Gastroesophageal sphincter (tissue), 4 donors: ENCODE measurements around the gene TUBB4A. TPM values are rescaled to one million over a fixed set of nuclear protein-coding genes. Genes with fewer than 3 reads are reported as not detected.
"Not testable (repeated sequence)": the region's sequence is repeated elsewhere in the genome, so short reads cannot be mapped to it uniquely, and the experiment has no call there.

Experiments
- ATAC-seq: fragments of 150-250 bp; one replicate; pipeline ENCODE4 v1.9.1; 2016; ENCODE audit warnings: mild to moderate bottlenecking, moderate library complexity
- H3K27ac ChIP-seq, 4 donors: fragments of 200-600 bp; sonication (generic) in 3 of 4; 1 replicate in 3 of 4; 2 replicates in 1 of 4; pipeline ENCODE4 v1.5.1; 2016 to 2019
- H3K27me3 ChIP-seq: fragments of 200-600 bp; sonication (generic); one replicate; pipeline ENCODE4 v1.5.1; 2019
- H3K36me3 ChIP-seq, 2 donors: fragments of 200-600 bp; sonication (generic); one replicate each; pipeline ENCODE4 v1.5.1; 2019; ENCODE audit warnings: control low read depth in 1 of 2
- H3K4me1 ChIP-seq, 3 donors: fragments of 200-600 bp; sonication (generic); 1 replicate in 2 of 3; 2 replicates in 1 of 3; pipeline ENCODE4 v1.5.1; 2016 to 2019; ENCODE audit warnings: control low read depth in 2 of 3
- H3K4me3 ChIP-seq, 2 donors: fragments of 200-600 bp; sonication (generic); one replicate each; pipeline ENCODE4 v1.5.1; 2019; ENCODE audit warnings: mild to moderate bottlenecking in 1 of 2, moderate library complexity in 1 of 2
- H3K9me3 ChIP-seq, 3 donors: fragments of 200-600 bp; sonication (generic); one replicate each; pipeline ENCODE4 v1.5.1; 2017 to 2019; ENCODE audit warnings: control low read depth in 2 of 3
- EP300 ChIP-seq: sonication (generic); formaldehyde crosslinking; IDR thresholded peaks from one replicate; pipeline ENCODE4 v1.6.1; 2017; ENCODE audit warnings: antibody characterized with exemption, mild to moderate bottlenecking
- POLR2A ChIP-seq, 2 donors: fragments of 450-650 bp; IDR thresholded peaks; one replicate each; pipeline ENCODE4 v1.6.1; 2017; ENCODE audit warnings: antibody characterized with exemption in 2 of 2, mild to moderate bottlenecking in 2 of 2, moderate library complexity in 1 of 2
- POLR2AphosphoS5 ChIP-seq: sonication (generic); formaldehyde crosslinking; IDR thresholded peaks from one replicate; pipeline ENCODE4 v1.6.1; 2017; ENCODE audit warnings: antibody characterized with exemption
- WGBS, 2 donors: methylation state at CpG; one replicate each; pipeline ENCODE4 v1.1.5; 2018; ENCODE audit warnings: low coverage in 1 of 2; 5-methylcytosine and 5-hydroxymethylcytosine counted together
- total RNA-seq, 4 donors: library from RNA; depleted of rRNA; stranded (reverse); fragments of >200 nt; gene quantifications; one replicate each; pipeline ENCODE4 v1.1.0, GENCODE V29; 2016
- TF ChIP-seq, protein P1 (sequence below), 4 experiments: fragments of 200-600 bp in 2 of 4; fragments of 450-650 bp in 2 of 4; sonication (generic) in 1 of 4; IDR thresholded peaks; one replicate each; pipeline ENCODE4 v1.5.1; 2017 to 2019; ENCODE audit warnings: antibody characterized with exemption in 4 of 4, mild to moderate bottlenecking in 2 of 4, moderate library complexity in 2 of 4

TUBB4A gene
- total RNA-seq, 4 donors from 2014 or later = 1.2 to 3.2 (median 2.2) TPM

DNA sequence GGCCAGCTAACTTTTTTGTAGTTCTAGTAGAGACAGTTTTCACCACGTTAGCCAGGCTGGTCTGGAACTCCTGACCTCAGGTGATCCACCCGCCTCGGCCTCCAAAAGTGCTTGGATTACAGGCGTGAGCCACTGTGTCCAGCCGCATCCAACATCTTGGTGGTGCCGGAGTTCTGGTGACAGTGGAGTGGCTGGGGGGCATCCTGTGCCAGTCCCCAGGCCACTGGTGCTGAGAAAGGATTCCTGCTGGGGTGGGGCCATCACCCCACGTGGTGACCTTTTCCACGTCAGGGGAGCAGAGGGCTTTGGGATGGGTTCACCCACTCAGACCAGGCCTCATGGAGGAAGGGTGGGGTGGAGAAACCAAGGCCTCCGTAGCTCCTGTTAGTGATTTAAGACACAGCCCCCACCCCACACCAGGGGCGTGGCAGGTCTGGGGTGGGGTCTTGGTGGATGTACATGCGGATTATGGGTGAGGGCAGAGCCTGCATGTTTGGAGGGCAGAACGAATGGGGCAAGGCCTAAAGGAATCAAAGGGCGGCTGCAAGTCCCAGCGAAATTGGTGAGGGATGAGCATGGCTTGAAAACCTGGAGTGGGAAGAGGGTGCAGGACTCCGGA lies 12.9 kb upstream of the TUBB4A start:
- no peak for TF ChIP-seq EP300
- TF ChIP-seq, protein P1, sequence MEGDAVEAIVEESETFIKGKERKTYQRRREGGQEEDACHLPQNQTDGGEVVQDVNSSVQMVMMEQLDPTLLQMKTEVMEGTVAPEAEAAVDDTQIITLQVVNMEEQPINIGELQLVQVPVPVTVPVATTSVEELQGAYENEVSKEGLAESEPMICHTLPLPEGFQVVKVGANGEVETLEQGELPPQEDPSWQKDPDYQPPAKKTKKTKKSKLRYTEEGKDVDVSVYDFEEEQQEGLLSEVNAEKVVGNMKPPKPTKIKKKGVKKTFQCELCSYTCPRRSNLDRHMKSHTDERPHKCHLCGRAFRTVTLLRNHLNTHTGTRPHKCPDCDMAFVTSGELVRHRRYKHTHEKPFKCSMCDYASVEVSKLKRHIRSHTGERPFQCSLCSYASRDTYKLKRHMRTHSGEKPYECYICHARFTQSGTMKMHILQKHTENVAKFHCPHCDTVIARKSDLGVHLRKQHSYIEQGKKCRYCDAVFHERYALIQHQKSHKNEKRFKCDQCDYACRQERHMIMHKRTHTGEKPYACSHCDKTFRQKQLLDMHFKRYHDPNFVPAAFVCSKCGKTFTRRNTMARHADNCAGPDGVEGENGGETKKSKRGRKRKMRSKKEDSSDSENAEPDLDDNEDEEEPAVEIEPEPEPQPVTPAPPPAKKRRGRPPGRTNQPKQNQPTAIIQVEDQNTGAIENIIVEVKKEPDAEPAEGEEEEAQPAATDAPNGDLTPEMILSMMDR (IDR thresholded peaks at IDR 0.05) = no peak
- TF ChIP-seq POLR2A (IDR thresholded peaks at IDR 0.05) = no peak
- no peak for TF ChIP-seq POLR2AphosphoS5
- ATAC-seq = no peak
- Histone ChIP-seq H3K4me3 (no peak overlapping the region), H3K36me3 (no peaks in the 10 kb centered on the region), H3K9me3 (no peaks in the 10 kb centered on the region), H3K27me3 (peaks cover 11% of the 10 kb centered on the region), H3K4me1 (peaks cover 0 to 19% (median 0%) of the 10 kb centered on the region in 3 donors), H3K27ac (no peak overlapping the region)
- 92 to 93% methylated on average over 2 to 4 of the region's 15 CpGs for whole genome bisulfite sequencing, 2 donors

DNA sequence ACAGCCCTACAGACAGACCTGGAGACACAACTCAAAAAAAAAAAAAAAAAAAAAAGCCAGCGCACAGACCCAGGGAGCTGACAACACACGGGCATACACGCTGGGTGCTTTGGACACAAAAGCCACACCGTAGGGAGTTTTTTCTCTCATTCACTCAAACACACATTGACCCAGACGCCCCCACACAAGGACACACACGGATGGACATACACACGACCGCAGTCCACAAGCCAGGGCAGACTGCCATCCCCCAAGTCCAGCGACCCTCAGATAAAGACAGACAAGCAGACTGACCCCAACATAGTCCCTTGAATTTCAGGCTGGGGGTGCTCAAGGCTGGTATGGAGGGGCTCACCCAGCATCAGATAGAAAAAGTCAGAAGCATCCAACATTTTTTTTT lies 12.0 kb upstream of the TUBB4A start:
- WGBS, 2 donors = 63 to 71% methylated on average over 5 to 9 of the region's 9 CpGs
- no peak for TF ChIP-seq EP300
- no peak for TF ChIP-seq POLR2A (IDR thresholded peaks at IDR 0.05)
- TF ChIP-seq, protein P1 (IDR thresholded peaks at IDR 0.05) = no peak
- no peak for TF ChIP-seq POLR2AphosphoS5
- H3K36me3 ChIP-seq = no peaks in the 10 kb centered on the region
- H3K4me1 ChIP-seq = peaks cover 0 to 19% (median 0%) of the 10 kb centered on the region in 3 donors
- ATAC-seq = no peak
- peaks cover 8% of the 10 kb centered on the region for H3K27me3 ChIP-seq
- no peak overlapping the region for H3K4me3 ChIP-seq
- H3K9me3 ChIP-seq = no peaks in the 10 kb centered on the region
- no peak overlapping the region for H3K27ac ChIP-seq

DNA sequence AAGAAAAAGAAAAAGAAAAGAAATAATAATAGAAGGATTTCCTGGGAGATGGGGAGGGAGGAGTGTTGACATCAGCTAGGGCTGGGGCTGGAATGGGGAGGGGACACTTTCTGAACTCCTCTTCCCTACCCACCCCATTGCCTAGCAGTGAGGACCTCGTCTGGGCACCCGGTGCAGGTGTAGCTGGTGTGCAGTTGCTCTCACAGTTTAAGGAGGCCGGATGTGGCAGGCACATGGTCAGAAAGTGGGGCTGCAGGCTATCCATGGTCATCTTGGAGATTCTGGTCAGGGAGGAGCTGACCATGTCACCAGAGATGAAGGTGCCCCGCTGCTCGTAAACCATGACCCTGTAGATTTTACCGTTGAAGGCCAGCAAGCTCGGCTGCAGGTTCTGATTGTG lies 8.5 kb upstream of the TUBB4A start:
- Histone ChIP-seq H3K4me1 (no peaks in the 10 kb centered on the region), H3K27ac (no peak overlapping the region), H3K9me3 (no peaks in the 10 kb centered on the region), H3K27me3 (peaks cover 13% of the 10 kb centered on the region), H3K36me3 (no peaks in the 10 kb centered on the region), H3K4me3 (no peak overlapping the region)
- no peak for ATAC-seq
- 77 to 83% methylated on average over 4 to 7 of the region's 7 CpGs for WGBS, 2 donors
- TF ChIP-seq, protein P1 (IDR thresholded peaks at IDR 0.05) = no peak
- TF ChIP-seq EP300 (no peak), POLR2A (IDR thresholded peaks at IDR 0.05) (no peak), POLR2AphosphoS5 (no peak)

DNA sequence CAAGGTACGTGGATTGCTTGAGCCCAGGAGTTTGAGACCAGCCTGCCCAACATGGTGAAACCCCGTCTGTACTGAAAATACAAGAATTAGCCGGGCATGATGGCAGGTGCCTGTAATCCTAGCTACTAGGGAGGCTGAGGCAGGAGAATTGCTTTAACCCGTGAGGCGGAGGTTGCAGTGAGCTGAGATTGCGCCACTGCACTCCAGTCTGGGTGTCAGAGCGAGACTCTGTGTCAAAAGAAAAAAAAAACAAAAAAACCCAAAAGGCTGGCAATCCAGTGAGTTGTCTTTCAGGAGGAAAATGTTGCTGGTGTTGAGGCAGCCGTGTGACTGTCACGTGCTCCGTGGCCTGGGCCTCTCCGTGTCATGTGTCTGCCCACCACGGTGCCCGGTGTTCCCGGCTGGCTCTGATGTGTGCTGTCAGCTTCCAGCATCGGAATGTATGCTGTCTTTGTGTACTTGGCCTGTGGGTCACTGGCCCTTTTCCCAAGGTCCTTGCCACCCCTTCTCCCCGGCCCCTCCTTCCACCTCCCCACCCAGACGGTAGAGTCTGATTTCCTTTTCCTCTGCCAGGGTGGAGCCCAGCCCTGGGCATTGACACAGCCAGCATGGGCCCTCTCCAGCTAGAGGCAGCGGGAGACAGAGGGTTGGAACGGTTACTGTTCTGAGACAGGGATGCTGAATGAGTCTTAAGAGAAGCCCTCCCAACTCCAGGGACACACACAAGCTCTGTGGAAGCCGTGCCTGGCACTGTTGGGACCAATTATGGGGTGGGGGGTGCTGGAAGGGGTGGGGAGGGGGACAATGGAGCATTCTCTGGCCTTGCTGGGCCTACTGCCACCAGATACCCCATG lies 7.2 kb upstream of the TUBB4A start:
- H3K4me1 ChIP-seq = no peaks in the 10 kb centered on the region

DNA sequence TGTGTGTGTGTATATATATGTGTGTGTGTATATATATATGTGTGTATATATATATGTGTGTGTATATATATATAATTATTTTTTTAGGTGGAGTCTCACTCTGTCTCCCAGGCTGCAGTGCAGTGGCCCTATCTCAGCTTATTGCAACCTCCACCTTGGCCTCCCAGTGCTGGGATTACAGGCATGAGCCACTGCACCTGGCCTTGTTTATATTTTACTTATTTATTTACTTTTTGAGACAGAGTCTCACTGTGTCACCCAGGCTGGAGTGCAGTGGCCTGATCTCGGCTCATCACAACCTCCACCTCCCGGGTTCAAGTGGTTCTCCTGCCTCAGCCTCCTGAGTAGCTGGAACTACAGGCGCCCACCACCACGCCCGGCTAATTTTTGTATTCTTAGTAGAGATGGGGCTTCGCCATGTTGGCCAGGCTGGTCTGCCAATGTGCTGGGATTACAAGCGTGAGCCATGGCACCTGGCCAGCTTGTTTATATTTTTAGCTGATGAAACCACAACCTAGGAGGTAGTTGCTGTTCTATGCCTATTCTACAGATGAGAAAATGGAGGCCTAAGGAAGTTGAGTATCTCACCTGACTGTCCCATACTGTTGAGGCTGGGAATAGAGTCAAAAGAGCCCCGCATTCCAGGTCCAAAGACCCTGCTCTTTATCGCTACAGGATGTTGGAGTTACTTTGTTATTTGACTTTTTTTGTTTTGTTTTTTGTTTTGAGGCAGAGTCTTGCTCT lies 6.1 kb upstream of the TUBB4A start:
- H3K9me3 ChIP-seq, H3K4me3 ChIP-seq, H3K36me3 ChIP-seq, H3K4me1 ChIP-seq, H3K27ac ChIP-seq, ATAC-seq: not testable (repeated sequence)
- 88% methylated on average over 6 of the region's 9 CpGs; no CpG with 5 or more reads in 1 of the 2 donors for WGBS, 2 donors
- peaks cover 36% of the 10 kb centered on the region for H3K27me3 ChIP-seq

More for the DNA sequence above, 7.2 kb upstream of the TUBB4A start:
- no peak overlapping the region for H3K4me3 ChIP-seq
- no peaks in the 10 kb centered on the region for H3K9me3 ChIP-seq
- H3K27me3 ChIP-seq = peaks cover 25% of the 10 kb centered on the region
- TF ChIP-seq, protein P1 (IDR thresholded peaks at IDR 0.05) = no peak
- no peak for TF ChIP-seq POLR2AphosphoS5
- no peak for TF ChIP-seq POLR2A (IDR thresholded peaks at IDR 0.05)
- TF ChIP-seq EP300 = no peak
- peak; percentile 25 for ATAC-seq
- H3K36me3 ChIP-seq = no peaks in the 10 kb centered on the region
- peak overlapping the region in 1 of 4 donors; percentile 44 for H3K27ac ChIP-seq
- 63 to 87% methylated on average over 3 to 11 of the region's 20 CpGs for WGBS, 2 donors
